IMR-90 (cell line): ENCODE results near the gene PPP1R12B. TPM values are rescaled to one million over a fixed set of nuclear protein-coding genes. Genes with fewer than 3 reads are reported as not detected.
"Not testable (repeated sequence)": the region's sequence is repeated elsewhere in the genome, so short reads cannot be mapped to it uniquely, and the experiment has no call there.

Experiments
- ATAC-seq: fragments of 200-7000 bp; cut with Tn5 transposase; 2 replicates; pipeline ENCODE4 v1.9.1; 2020; ENCODE audit warnings: low read depth, mild to moderate bottlenecking, moderate library complexity
- BruUV-seq: library from RNA; stranded (reverse); fragments of 400-500 nt; replicated peaks from 2 replicates; lab custom pipeline; 2021; lab: Mats Ljungman, UMichigan
- CTCF ChIA-PET: fragments of 300-600 bp; formaldehyde crosslinking; extraction: SDS; loops from one replicate; lab custom pipeline; 2021; ENCODE audit warnings: antibody characterized with exemption; lab: Yijun Ruan, JAX
- POLR2A ChIA-PET: fragments of 300-600 bp; sonication (Branson Sonifier 250); formaldehyde crosslinking; loops from one replicate; lab custom pipeline; 2022; ENCODE audit warnings: antibody characterized with exemption; ENCODE audit not compliant: unreplicated experiment; lab: Charles Lee
- DNase-seq: peaks from one replicate; pipeline ENCODE4 v3.0.0; 2013
- H2AFZ ChIP-seq: replicated peaks from 2 replicates; pipeline ENCODE3; 2013; ENCODE audit warnings: low read length, mild to moderate bottlenecking; ENCODE audit not compliant: poor library complexity
- H2AK5ac ChIP-seq: 2 replicates; pipeline ENCODE4 v1.6.1; 2013; ENCODE audit warnings: low read depth, low read length, inconsistent platforms
- H2AK9ac ChIP-seq: replicated peaks from 2 replicates; pipeline ENCODE3; 2013; ENCODE audit warnings: mild to moderate bottlenecking, low read depth, low read length, moderate library complexity; ENCODE audit not compliant: poor library complexity
- H2BK120ac ChIP-seq: 2 replicates; pipeline ENCODE4 v1.6.1; 2013; ENCODE audit warnings: low read depth, low read length, inconsistent platforms
- H2BK15ac ChIP-seq: 3 replicates; pipeline ENCODE4 v1.6.1; 2013; ENCODE audit warnings: low read depth, low read length, inconsistent platforms
- H2BK20ac ChIP-seq: 2 replicates; pipeline ENCODE4 v1.6.1; 2013; ENCODE audit warnings: low read depth, mild to moderate bottlenecking, inconsistent platforms, low read length, moderate library complexity
- H2BK5ac ChIP-seq: 2 replicates; pipeline ENCODE4 v1.6.1; 2013; ENCODE audit warnings: mild to moderate bottlenecking, low read depth, low read length, inconsistent platforms; ENCODE audit not compliant: poor library complexity, severe bottlenecking
- H3K14ac ChIP-seq: replicated peaks from 2 replicates; pipeline ENCODE4 v1.6.1; 2013; ENCODE audit warnings: low read depth, low read length, inconsistent platforms
- H3K18ac ChIP-seq: 2 replicates; pipeline ENCODE4 v1.6.1; 2013; ENCODE audit warnings: low read depth, low read length, control low read depth
- H3K23ac ChIP-seq: 2 replicates; pipeline ENCODE4 v1.6.1; 2013; ENCODE audit warnings: low read depth, low read length, inconsistent platforms
- H3K27ac ChIP-seq: 2 replicates; pipeline ENCODE4 v1.5.1; 2013; ENCODE audit warnings: mild to moderate bottlenecking, control low read depth, low read length; ENCODE audit not compliant: insufficient read depth
- H3K27me3 ChIP-seq: 2 replicates; pipeline ENCODE4 v1.6.1; 2013; ENCODE audit warnings: low read length; ENCODE audit not compliant: control insufficient read depth, insufficient read depth
- H3K36me3 ChIP-seq: 2 replicates; pipeline ENCODE4 v1.6.1; 2013; ENCODE audit warnings: low read length, mixed read lengths; ENCODE audit not compliant: control insufficient read depth, insufficient read depth
- H3K4ac ChIP-seq: 2 replicates; pipeline ENCODE4 v1.6.1; 2013; ENCODE audit warnings: low read depth, low read length, inconsistent platforms
- H3K4me1 ChIP-seq: 2 replicates; pipeline ENCODE4 v1.6.1; 2013; ENCODE audit warnings: low read length, mixed read lengths; ENCODE audit not compliant: control insufficient read depth, insufficient read depth
- H3K4me2 ChIP-seq: 2 replicates; pipeline ENCODE4 v1.6.1; 2013; ENCODE audit warnings: low read depth, mild to moderate bottlenecking, control low read depth, low read length, moderate library complexity
- H3K4me3 ChIP-seq: 2 replicates; pipeline ENCODE4 v1.5.1; 2013; ENCODE audit warnings: low read depth, mild to moderate bottlenecking, control low read depth, low read length, moderate library complexity; ENCODE audit not compliant: insufficient read depth
- H3K56ac ChIP-seq: 2 replicates; pipeline ENCODE4 v1.6.1; 2013; ENCODE audit warnings: low read length, inconsistent platforms; ENCODE audit not compliant: insufficient read depth; ENCODE audit errors: extremely low read depth
- H3K79me1 ChIP-seq, 2 experiments: 2 replicates each; pipeline ENCODE4 v1.6.1; 2013; ENCODE audit warnings: low read length in 2 of 2, inconsistent platforms in 1 of 2, low read depth in 1 of 2
- H3K9ac ChIP-seq: 2 replicates; pipeline ENCODE4 v1.6.1; 2013; ENCODE audit warnings: low read depth, low read length, control low read depth
- H3K9me1 ChIP-seq: 2 replicates; pipeline ENCODE4 v1.6.1; 2013; ENCODE audit warnings: low read length, inconsistent platforms; ENCODE audit not compliant: insufficient read depth
- H3K9me3 ChIP-seq: 2 replicates; pipeline ENCODE4 v1.6.1; 2013; ENCODE audit warnings: low read length; ENCODE audit not compliant: control insufficient read depth, insufficient read depth
- H4K20me1 ChIP-seq: 2 replicates; pipeline ENCODE4 v1.6.1; 2013; ENCODE audit warnings: low read length, inconsistent platforms; ENCODE audit not compliant: insufficient read depth
- H4K5ac ChIP-seq: 2 replicates; pipeline ENCODE4 v1.6.1; 2013; ENCODE audit warnings: mild to moderate bottlenecking, low read depth, low read length, control low read depth
- H4K8ac ChIP-seq, 2 experiments: 2 replicates each; pipeline ENCODE4 v1.6.1; 2013; ENCODE audit warnings: low read depth in 2 of 2, low read length in 2 of 2, control low read depth in 1 of 2, inconsistent platforms in 1 of 2
- H4K91ac ChIP-seq: 2 replicates; pipeline ENCODE4 v1.6.1; 2013; ENCODE audit warnings: low read depth, low read length, inconsistent platforms; ENCODE audit not compliant: insufficient read depth
- WGBS, 2 experiments: methylation state at CpG; one replicate each; pipeline versions ENCODE4 v1.1.5 to v1.1.7; 2013; ENCODE audit warnings: missing lambda C conversion rate in 2 of 2; ENCODE audit not compliant: insufficient read length in 1 of 2; ENCODE audit errors: extremely low coverage in 2 of 2; 5-methylcytosine and 5-hydroxymethylcytosine counted together
- dilution Hi-C: fragments of 300-500 bp; cut with HindIII; formaldehyde crosslinking; loops from one replicate; pipeline ENCODE4 v1.14.3; 2018; ENCODE audit warnings: low sequenced_read_pairs; ENCODE audit not compliant: unreplicated experiment
- in situ Hi-C: fragments of 300-500 bp; cut with MboI; formaldehyde crosslinking; loops from 3 replicates; pipeline ENCODE4 v1.14.3; 2019; ENCODE audit warnings: low sequenced_read_pairs, inconsistent platforms, mixed read lengths
- intact Hi-C: fragments of 100-400 bp; cut with micrococcal nuclease; formaldehyde crosslinking; loops from 2 replicates; pipeline ENCODE4 v1.10.0; 2022
- polyA plus RNA-seq, 3 experiments: library from polyadenylated mRNA; depleted of rRNA; stranded (reverse); fragments of >200 nt; gene quantifications; 2 replicates each; pipeline ENCODE4 v1.2.3, GENCODE V29; 2012; ENCODE audit warnings: low replicate concordance in 1 of 3
- total RNA-seq: library from RNA; depleted of rRNA; stranded (reverse); fragments of >200 nt; gene quantifications from 2 replicates; pipeline ENCODE4 v1.2.3, GENCODE V29; 2012

Gene PPP1R12B
- total and polyA plus RNA-seq, 2 of the 4 experiments (the other 2 are of a cell fraction): 8.5 to 12.0 TPM

DNA sequence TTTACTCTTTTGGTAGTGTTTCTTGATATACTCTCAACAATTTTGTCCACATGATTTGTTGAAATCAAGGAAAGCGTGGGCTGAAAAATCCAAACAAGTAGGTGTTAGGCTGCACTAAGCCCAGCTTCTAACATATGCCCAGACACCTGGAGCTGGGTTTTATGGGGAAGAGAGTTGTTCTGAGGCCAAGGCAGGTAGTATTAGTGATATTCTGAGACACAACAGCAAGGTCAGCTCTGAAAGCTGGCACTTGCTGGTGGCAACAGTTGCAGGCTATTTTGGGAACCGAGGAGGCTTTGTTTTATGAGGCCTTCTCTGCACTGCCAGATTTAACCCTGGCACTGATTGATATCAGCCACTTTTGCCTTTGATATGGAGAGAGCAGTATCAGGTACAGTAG is 61.8 kb downstream of the PPP1R12B start:
- H3K27ac ChIP-seq, dilution Hi-C loops, H3K18ac ChIP-seq, H3K14ac ChIP-seq, POLR2A ChIA-PET, H3K56ac ChIP-seq, H4K8ac ChIP-seq, H3K4me1 ChIP-seq, H2BK15ac ChIP-seq, intact Hi-C loops, H3K36me3 ChIP-seq, ATAC-seq, H2AK5ac ChIP-seq, in situ Hi-C loops, H3K9ac ChIP-seq, H4K91ac ChIP-seq, H3K4ac ChIP-seq, H2BK5ac ChIP-seq, H2BK20ac ChIP-seq, H4K20me1 ChIP-seq, H2AK9ac ChIP-seq, H2BK120ac ChIP-seq, H3K4me3 ChIP-seq, H3K23ac ChIP-seq, H4K5ac ChIP-seq, CTCF ChIA-PET, H3K9me1 ChIP-seq, DNase-seq, H3K27me3 ChIP-seq, H3K4me2 ChIP-seq, BruUV-seq, H2AFZ ChIP-seq, H3K9me3 ChIP-seq: not testable (repeated sequence)
- WGBS, 2 experiments: no CpG with 5 or more reads among the region's 2 CpGs
- H3K79me1 ChIP-seq: peaks cover 0 to 13% of the 10 kb centered on the region in 2 experiments; a peak in 2 of 4 replicates

DNA sequence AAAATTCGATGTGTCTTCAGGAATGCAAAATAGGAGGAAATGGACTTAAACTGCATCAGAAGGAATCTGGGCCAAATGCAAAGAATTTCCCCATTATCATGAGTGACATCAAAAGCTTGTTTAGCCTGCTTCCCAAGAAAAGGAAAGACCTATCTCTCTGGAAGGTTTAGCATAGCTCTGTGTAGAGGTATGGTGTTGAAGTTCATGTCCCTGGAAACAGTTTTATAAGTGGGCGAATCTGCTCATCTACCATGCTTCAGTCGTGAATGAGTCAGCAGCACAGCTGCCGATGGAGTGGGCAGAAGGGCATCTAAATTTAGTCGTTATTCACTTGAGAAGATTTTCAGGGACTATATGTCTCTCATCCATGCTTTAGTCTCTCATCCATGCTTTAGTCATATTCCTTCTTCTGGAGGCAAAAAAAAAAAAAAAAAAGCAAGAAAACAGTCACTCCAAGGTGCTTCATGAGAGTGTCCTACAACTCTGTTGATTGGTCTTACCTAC is 62.4 kb downstream of the PPP1R12B start:
- H3K9me1 ChIP-seq, H4K8ac ChIP-seq, H3K23ac ChIP-seq, H4K20me1 ChIP-seq, H4K91ac ChIP-seq, H3K27ac ChIP-seq, H2BK120ac ChIP-seq, CTCF ChIA-PET, H2BK5ac ChIP-seq, H3K56ac ChIP-seq, H3K9me3 ChIP-seq, H4K5ac ChIP-seq, dilution Hi-C loops, H3K4ac ChIP-seq, H2BK20ac ChIP-seq, H2BK15ac ChIP-seq, H3K18ac ChIP-seq, POLR2A ChIA-PET, H3K4me1 ChIP-seq, intact Hi-C loops, BruUV-seq, in situ Hi-C loops, H2AFZ ChIP-seq, H3K27me3 ChIP-seq, H2AK9ac ChIP-seq, H3K36me3 ChIP-seq, H2AK5ac ChIP-seq, H3K4me3 ChIP-seq, H3K14ac ChIP-seq, H3K9ac ChIP-seq: not testable (repeated sequence)
- peak; percentile 62 for DNase-seq
- WGBS, 2 experiments: no CpG with 5 or more reads among the region's 5 CpGs
- ATAC-seq: peak; percentile 76
- peak overlapping the region; percentile 70; the same call in 1 of the 2 replicates for H3K4me2 ChIP-seq
- H3K79me1 ChIP-seq: peaks cover 4 to 13% of the 10 kb centered on the region in 2 experiments; a peak in 3 of 4 replicates
